ENCODE results near the gene MCRIP2. TPM values are rescaled to one million over a fixed set of nuclear protein-coding genes. Genes with fewer than 3 reads are reported as not detected.
A peak's percentile ranks its signal among the peaks of the same experiment; 100 is the strongest.

Gene MCRIP2
- total and polyA plus RNA-seq, 2 of the 8 experiments (the other 6 are each of a cell fraction or from before 2014, with no cell fraction given): 45.4 to 75.5 TPM

DNA sequence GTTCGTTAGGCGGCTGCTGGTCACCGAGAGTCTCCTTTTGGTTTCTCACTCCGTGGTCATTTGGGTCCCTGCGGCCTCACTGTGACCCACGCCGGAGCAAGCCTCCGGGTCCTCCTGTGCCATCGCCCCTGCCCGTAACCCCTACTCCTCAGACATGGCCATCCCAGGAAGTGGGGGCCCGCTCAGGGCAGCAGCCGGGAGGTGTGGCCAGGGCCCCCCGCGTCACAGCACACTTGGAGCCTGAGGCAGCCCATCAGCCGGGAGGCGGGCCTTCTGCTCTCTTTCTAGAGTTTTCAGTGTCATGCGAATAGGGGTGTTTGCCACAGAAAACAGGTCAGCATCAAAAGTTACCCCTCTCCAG lies 18.7 kb upstream of the MCRIP2 start:
- Histone ChIP-seq H3K4me3 (ENCODE audit: extremely low read depth in 1 of 4, insufficient read depth in 2 of 4, low read depth in 3 of 4, low read length in 4 of 4) (no peak overlapping the region), H3K56ac (replicated peaks; ENCODE audit: insufficient read length, low read depth, low read length) (no peak overlapping the region), H3K23ac (ENCODE audit: insufficient read length) (no peak overlapping the region), H2AK5ac (ENCODE audit: low read depth, low read length) (no peak overlapping the region), H2AFZ (ENCODE audit: low read length) (no peak overlapping the region), H3K79me2 (ENCODE audit: control insufficient read depth in 1 of 2, insufficient read depth in 2 of 2, low read length in 2 of 2) (no peaks in the 10 kb centered on the region), H2BK20ac (ENCODE audit: low read length) (no peak overlapping the region), H3K79me1 (ENCODE audit: low read depth, low read length) (peaks cover 8% of the 10 kb centered on the region), H4K20me1 (replicated peaks in 1 of 2; ENCODE audit: control insufficient read depth in 1 of 2, insufficient read depth in 2 of 2, low read length in 2 of 2) (peaks cover 3 to 5% of the 10 kb centered on the region in 2 experiments), H2BK15ac (ENCODE audit: low read length) (no peak overlapping the region), H4K8ac (ENCODE audit: extremely low read depth, insufficient read depth, low read length) (0 out of 2 replicates have a peak overlapping the region, but pooled peaks have one; percentile 1), H2BK12ac (ENCODE audit: low read depth, low read length) (no peak overlapping the region; the same call in 1 of the 2 replicates), H2BK5ac (ENCODE audit: low read depth, low read length) (peak overlapping the region; percentile 49; the same call in 1 of the 2 replicates), H3K36me3 (ENCODE audit: control insufficient read depth in 2 of 4, insufficient read depth in 4 of 4, low read length in 3 of 4) (peaks cover 0 to 4% (median 0%) of the 10 kb centered on the region in 4 experiments; a peak in 1 of 8 replicates), H3K9me3 (ENCODE audit: insufficient read depth in 2 of 2, low read depth in 1 of 2, low read length in 1 of 2) (no peaks in the 10 kb centered on the region), H4K5ac (ENCODE audit: insufficient read length, low read depth, low read length) (peak overlapping the region; percentile 15), H3K4me1 (replicated peaks in 1 of 4; ENCODE audit: control insufficient read depth in 3 of 4, insufficient read depth in 4 of 4, low read length in 3 of 4) (peaks cover 0 to 14% (median 6%) of the 10 kb centered on the region in 4 experiments; a peak in 5 of 7 replicates), H3K9ac (replicated peaks in 1 of 4; ENCODE audit: extremely low read depth in 1 of 4, low read depth in 3 of 4, low read length in 3 of 4) (no peak overlapping the region), H3K18ac (ENCODE audit: extremely low read depth, low read length) (no peak overlapping the region; the same call in 1 of the 2 replicates), H4K91ac (replicated peaks; ENCODE audit: insufficient read length, low read length) (no peak overlapping the region), H3K27me3 (replicated peaks in 1 of 4; ENCODE audit: control insufficient read depth in 3 of 4, extremely low read depth in 1 of 4, insufficient read depth in 3 of 4, low read length in 3 of 4) (no peaks in the 10 kb centered on the region), H2BK120ac (replicated peaks; ENCODE audit: low read depth, low read length) (no peak overlapping the region), H3K4ac (replicated peaks; ENCODE audit: insufficient read length, low read depth, low read length) (no peak overlapping the region), H3K14ac (ENCODE audit: insufficient read length) (no peak overlapping the region), H3K4me2 (ENCODE audit: insufficient read depth in 1 of 2, low read depth in 2 of 2, low read length in 2 of 2) (0 out of 4 replicates have a peak overlapping the region, but pooled peaks of 1 of the 2 experiments have one; percentile 11), H3K23me2 (ENCODE audit: low read depth, low read length) (no peaks in the 10 kb centered on the region), H3K27ac (ENCODE audit: low read depth, low read length) (no peak overlapping the region)
- CTCF ChIA-PET (ENCODE audit: partially characterized antibody): interaction anchor here (1.2 to 4.1 kb wide), 7 partner anchors 14 to 231 kb away, joined by 3 to 29 read pairs (median 7); no protein-coding TSS in a partner anchor
- TF ChIP-seq, protein P1, sequence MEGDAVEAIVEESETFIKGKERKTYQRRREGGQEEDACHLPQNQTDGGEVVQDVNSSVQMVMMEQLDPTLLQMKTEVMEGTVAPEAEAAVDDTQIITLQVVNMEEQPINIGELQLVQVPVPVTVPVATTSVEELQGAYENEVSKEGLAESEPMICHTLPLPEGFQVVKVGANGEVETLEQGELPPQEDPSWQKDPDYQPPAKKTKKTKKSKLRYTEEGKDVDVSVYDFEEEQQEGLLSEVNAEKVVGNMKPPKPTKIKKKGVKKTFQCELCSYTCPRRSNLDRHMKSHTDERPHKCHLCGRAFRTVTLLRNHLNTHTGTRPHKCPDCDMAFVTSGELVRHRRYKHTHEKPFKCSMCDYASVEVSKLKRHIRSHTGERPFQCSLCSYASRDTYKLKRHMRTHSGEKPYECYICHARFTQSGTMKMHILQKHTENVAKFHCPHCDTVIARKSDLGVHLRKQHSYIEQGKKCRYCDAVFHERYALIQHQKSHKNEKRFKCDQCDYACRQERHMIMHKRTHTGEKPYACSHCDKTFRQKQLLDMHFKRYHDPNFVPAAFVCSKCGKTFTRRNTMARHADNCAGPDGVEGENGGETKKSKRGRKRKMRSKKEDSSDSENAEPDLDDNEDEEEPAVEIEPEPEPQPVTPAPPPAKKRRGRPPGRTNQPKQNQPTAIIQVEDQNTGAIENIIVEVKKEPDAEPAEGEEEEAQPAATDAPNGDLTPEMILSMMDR (IDR thresholded peaks at IDR 0.05; ENCODE audit: control extremely low read depth in 1 of 3, insufficient read depth in 1 of 3, low read depth in 1 of 3, low read length in 3 of 3): no peak
- TF ChIP-seq, protein P2, sequence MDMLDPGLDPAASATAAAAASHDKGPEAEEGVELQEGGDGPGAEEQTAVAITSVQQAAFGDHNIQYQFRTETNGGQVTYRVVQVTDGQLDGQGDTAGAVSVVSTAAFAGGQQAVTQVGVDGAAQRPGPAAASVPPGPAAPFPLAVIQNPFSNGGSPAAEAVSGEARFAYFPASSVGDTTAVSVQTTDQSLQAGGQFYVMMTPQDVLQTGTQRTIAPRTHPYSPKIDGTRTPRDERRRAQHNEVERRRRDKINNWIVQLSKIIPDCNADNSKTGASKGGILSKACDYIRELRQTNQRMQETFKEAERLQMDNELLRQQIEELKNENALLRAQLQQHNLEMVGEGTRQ (IDR thresholded peaks at IDR 0.05; ENCODE audit: low read length): no peak
- TF ChIP-seq RNF2 (IDR thresholded peaks at IDR 0.05; ENCODE audit: borderline replicate concordance, low read depth, low read length, missing control alignments, poor library complexity, severe bottlenecking): no peak
- no peak for TF ChIP-seq TAF7 (optimal IDR thresholded peaks at IDR 0.05; ENCODE audit: borderline replicate concordance, low read depth, low read length)
- no peak for TF ChIP-seq ZNF274 (IDR thresholded peaks at IDR 0.05; ENCODE audit: borderline replicate concordance, extremely low read depth, low read length)
- TF ChIP-seq MAFK (IDR thresholded peaks at IDR 0.05; ENCODE audit: low read depth, low read length): no peak
- TF ChIP-seq SUZ12 (IDR thresholded peaks at IDR 0.05; ENCODE audit: low read length): no peak
- no peak for TF ChIP-seq TEAD4 (IDR thresholded peaks at IDR 0.05; ENCODE audit: low read depth, low read length)
- DNase-seq (ENCODE audit: low read depth in 1 of 2, low spot score in 2 of 2) (no peak), FAIRE-seq (no peak)
- POLR2A ChIA-PET (ENCODE audit: partially characterized antibody): interaction anchor here (1.8 kb wide), 1 partner anchor 8 kb away, joined by 11 read pairs; the partner anchor contains the start of gene WFIKKN1
- WGBS, 2 experiments (ENCODE audit: extremely low coverage in 1 of 2, insufficient coverage in 1 of 2, insufficient read length in 1 of 2, insufficient replicate concordance in 2 of 2, low coverage in 1 of 2, low lambda C conversion rate in 2 of 2, missing lambda C conversion rate in 1 of 2): 77% methylated on average over 15 of the region's 17 CpGs; no CpG with 5 or more reads in 1 of the 2 experiments

All from H1 (cell line).